ENCODE results near the gene DAB2IP. TPM values are rescaled to one million over a fixed set of nuclear protein-coding genes. Genes with fewer than 3 reads are reported as not detected.

The DAB2IP gene
- total RNA-seq, 1 donor from 2014 or later, result 104 TPM

GRCh38 chr9:121742923-121743322 lies 91.5 kb downstream of the DAB2IP start:
- H3K27me3 Mint-ChIP-seq (ENCODE audit: unreplicated experiment), result peaks cover 23% of the 10 kb centered on the region
- H3K36me3 Mint-ChIP-seq (ENCODE audit: low read depth, unreplicated experiment), result peaks cover 3% of the 10 kb centered on the region
- DNase-seq (ENCODE audit: low spot score), result no peak
- no peak for TF ChIP-seq CTCF (IDR thresholded peaks at IDR 0.05; ENCODE audit: unreplicated experiment)
- no peak overlapping the region for H3K4me3 Mint-ChIP-seq (ENCODE audit: unreplicated experiment)
- no peak overlapping the region for H3K27ac Mint-ChIP-seq (ENCODE audit: unreplicated experiment)
- H3K9me3 Mint-ChIP-seq (ENCODE audit: unreplicated experiment), result no peaks in the 10 kb centered on the region
- H3K4me1 Mint-ChIP-seq (ENCODE audit: unreplicated experiment), result peaks cover 53% of the 10 kb centered on the region

GRCh38 chr9:121743441-121744001 lies 92.1 kb downstream of the DAB2IP start:
- Mint-ChIP-seq H3K9me3 (ENCODE audit: unreplicated experiment) (no peaks in the 10 kb centered on the region), H3K4me1 (ENCODE audit: unreplicated experiment) (peaks cover 51% of the 10 kb centered on the region), H3K27me3 (ENCODE audit: unreplicated experiment) (peaks cover 23% of the 10 kb centered on the region), H3K36me3 (ENCODE audit: low read depth, unreplicated experiment) (peaks cover 3% of the 10 kb centered on the region), H3K27ac (ENCODE audit: unreplicated experiment) (no peak overlapping the region), H3K4me3 (ENCODE audit: unreplicated experiment) (no peak overlapping the region)
- peak; percentile 80 for DNase-seq (ENCODE audit: low spot score)
- TF ChIP-seq CTCF (IDR thresholded peaks at IDR 0.05; ENCODE audit: unreplicated experiment), result no peak

- H3K27ac Mint-ChIP-seq (ENCODE audit: unreplicated experiment), result no peak overlapping the region
- H3K36me3 Mint-ChIP-seq (ENCODE audit: low read depth, unreplicated experiment), result peaks cover 3% of the 10 kb centered on the region
- H3K4me3 Mint-ChIP-seq (ENCODE audit: unreplicated experiment), result no peak overlapping the region
- no peak for TF ChIP-seq CTCF (IDR thresholded peaks at IDR 0.05; ENCODE audit: unreplicated experiment)
- no peak for DNase-seq (ENCODE audit: low spot score)
- peaks cover 21% of the 10 kb centered on the region for H3K27me3 Mint-ChIP-seq (ENCODE audit: unreplicated experiment)
- H3K9me3 Mint-ChIP-seq (ENCODE audit: unreplicated experiment), result no peaks in the 10 kb centered on the region
- peaks cover 44% of the 10 kb centered on the region for H3K4me1 Mint-ChIP-seq (ENCODE audit: unreplicated experiment)
Measured at GRCh38 chr9:121744002-121744686, 92.7 kb downstream of the DAB2IP start.

- Mint-ChIP-seq H3K36me3 (ENCODE audit: low read depth, unreplicated experiment) (peaks cover 5% of the 10 kb centered on the region), H3K9me3 (ENCODE audit: unreplicated experiment) (no peaks in the 10 kb centered on the region), H3K4me3 (ENCODE audit: unreplicated experiment) (no peak overlapping the region), H3K27me3 (ENCODE audit: unreplicated experiment) (peaks cover 17% of the 10 kb centered on the region), H3K4me1 (ENCODE audit: unreplicated experiment) (peaks cover 37% of the 10 kb centered on the region), H3K27ac (ENCODE audit: unreplicated experiment) (no peak overlapping the region)
- TF ChIP-seq CTCF (IDR thresholded peaks at IDR 0.05; ENCODE audit: unreplicated experiment), result no peak
- DNase-seq (ENCODE audit: low spot score), result no peak
Measured at GRCh38 chr9:121744687-121745395, 93.4 kb downstream of the DAB2IP start.

- Mint-ChIP-seq H3K4me1 (ENCODE audit: unreplicated experiment) (peaks cover 37% of the 10 kb centered on the region), H3K9me3 (ENCODE audit: unreplicated experiment) (no peaks in the 10 kb centered on the region), H3K27me3 (ENCODE audit: unreplicated experiment) (peaks cover 17% of the 10 kb centered on the region), H3K36me3 (ENCODE audit: low read depth, unreplicated experiment) (peaks cover 7% of the 10 kb centered on the region), H3K4me3 (ENCODE audit: unreplicated experiment) (no peak overlapping the region), H3K27ac (ENCODE audit: unreplicated experiment) (no peak overlapping the region)
- DNase-seq (ENCODE audit: low spot score), result no peak
- no peak for TF ChIP-seq CTCF (IDR thresholded peaks at IDR 0.05; ENCODE audit: unreplicated experiment)
Measured at GRCh38 chr9:121745396-121745695, 93.9 kb downstream of the DAB2IP start.

All from endothelial cell (in vitro differentiated cells).